Measurements from ENCODE around the gene PIK3R3. TPM values are rescaled to one million over a fixed set of nuclear protein-coding genes. Genes with fewer than 3 reads are reported as not detected.

The PIK3R3 gene
- total and polyA plus RNA-seq, 9 of the 15 experiments (the other 6 are each of a cell fraction or from before 2014, with no cell fraction given) = 1.4 to 7.7 (median 4.6) TPM

GRCh38 chr1:46179138-46180081 lies 47.0 kb upstream of the PIK3R3 start (continued):
- no peak for TF ChIP-seq CREBBP (IDR thresholded peaks at IDR 0.05; ENCODE audit: low read depth, low read length)
- no peak; the same call in 1 of the 2 replicates for TF ChIP-seq SMAD3 (CRISPR knock-in tag; conservative IDR thresholded peaks at IDR 0.05)
- TF ChIP-seq, protein P1, sequence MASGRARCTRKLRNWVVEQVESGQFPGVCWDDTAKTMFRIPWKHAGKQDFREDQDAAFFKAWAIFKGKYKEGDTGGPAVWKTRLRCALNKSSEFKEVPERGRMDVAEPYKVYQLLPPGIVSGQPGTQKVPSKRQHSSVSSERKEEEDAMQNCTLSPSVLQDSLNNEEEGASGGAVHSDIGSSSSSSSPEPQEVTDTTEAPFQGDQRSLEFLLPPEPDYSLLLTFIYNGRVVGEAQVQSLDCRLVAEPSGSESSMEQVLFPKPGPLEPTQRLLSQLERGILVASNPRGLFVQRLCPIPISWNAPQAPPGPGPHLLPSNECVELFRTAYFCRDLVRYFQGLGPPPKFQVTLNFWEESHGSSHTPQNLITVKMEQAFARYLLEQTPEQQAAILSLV (tag; IDR thresholded peaks at IDR 0.05) = no peak
- no peak for TF ChIP-seq PTRF (tag; IDR thresholded peaks at IDR 0.05)
- TF ChIP-seq AFF1 (IDR thresholded peaks at IDR 0.05; ENCODE audit: low read depth in 1 of 2, partially characterized antibody in 2 of 2) = peak in 1 of 2 experiments; percentile 79
- TF ChIP-seq SREBF1 (IDR thresholded peaks at IDR 0.05; ENCODE audit: borderline replicate concordance, low read depth, low read length) = no peak
- no peak for TF ChIP-seq ZNF23 (CRISPR knock-in tag; IDR thresholded peaks at IDR 0.05)
- TF ChIP-seq EP400 (IDR thresholded peaks at IDR 0.05) = no peak
- TF ChIP-seq LARP7 (IDR thresholded peaks at IDR 0.05) = peak; percentile 99
- no peak for TF ChIP-seq ZNF431 (CRISPR knock-in tag; IDR thresholded peaks at IDR 0.05)
- TF ChIP-seq ELF4 (CRISPR knock-in tag; IDR thresholded peaks at IDR 0.05) = peak; percentile 96
- TF ChIP-seq NONO (IDR thresholded peaks at IDR 0.05; ENCODE audit: low read depth in 2 of 2, low read length in 1 of 2) = no peak
- peak; percentile 73; the same call in 1 of the 2 replicates for TF ChIP-seq NFATC3 (IDR thresholded peaks at IDR 0.05)
- TF ChIP-seq PCBP2 (IDR thresholded peaks at IDR 0.05; ENCODE audit: low read depth, low read length, poor library complexity, severe bottlenecking) = no peak
- peak; percentile 96 for TF ChIP-seq OTX1 (CRISPR knock-in tag; IDR thresholded peaks at IDR 0.05)
- TF ChIP-seq E2F3 (CRISPR knock-in tag; IDR thresholded peaks at IDR 0.05) = no peak
- no peak for TF ChIP-seq HNRNPH1 (optimal IDR thresholded peaks at IDR 0.05; ENCODE audit: low read depth, low read length)
- TF ChIP-seq TRIM28 (IDR thresholded peaks at IDR 0.05) = peak; percentile 71; the same call in 1 of the 2 replicates
- TF ChIP-seq TEAD4 (IDR thresholded peaks at IDR 0.05; ENCODE audit: low read length) = no peak
- no peak for TF ChIP-seq TEAD4 (CRISPR knock-in tag; IDR thresholded peaks at IDR 0.05; ENCODE audit: borderline replicate concordance)
- TF ChIP-seq SOX6 (IDR thresholded peaks at IDR 0.05) = no peak
- TF ChIP-seq GTF2E2 (tag; IDR thresholded peaks at IDR 0.05) = no peak
- 0 out of 2 replicates have a peak, but pooled peaks have one; percentile 34 for TF ChIP-seq CREM (IDR thresholded peaks at IDR 0.05; ENCODE audit: low read depth)
- no peak for TF ChIP-seq STAT5B (CRISPR knock-in tag; IDR thresholded peaks at IDR 0.05)

Data from K562 (cell line).